Glomerular endothelial cell (primary cell): ENCODE data around the gene GRP. TPM values are rescaled to one million over a fixed set of nuclear protein-coding genes. Genes with fewer than 3 reads are reported as not detected.

Experiments used
- DNase-seq: peaks from one replicate; pipeline ENCODE4 v3.0.0-alpha.2; 2011; ENCODE audit warnings: low read depth, low spot score; ENCODE audit errors: extremely low read depth
- total RNA-seq: library from RNA; depleted of rRNA; stranded (reverse); fragments of >200 nt; gene quantifications from 2 replicates; pipeline ENCODE4 v1.2.3, GENCODE V29; 2015

Gene GRP
- total RNA-seq, 1 donor from 2014 or later, result not detected

DNA sequence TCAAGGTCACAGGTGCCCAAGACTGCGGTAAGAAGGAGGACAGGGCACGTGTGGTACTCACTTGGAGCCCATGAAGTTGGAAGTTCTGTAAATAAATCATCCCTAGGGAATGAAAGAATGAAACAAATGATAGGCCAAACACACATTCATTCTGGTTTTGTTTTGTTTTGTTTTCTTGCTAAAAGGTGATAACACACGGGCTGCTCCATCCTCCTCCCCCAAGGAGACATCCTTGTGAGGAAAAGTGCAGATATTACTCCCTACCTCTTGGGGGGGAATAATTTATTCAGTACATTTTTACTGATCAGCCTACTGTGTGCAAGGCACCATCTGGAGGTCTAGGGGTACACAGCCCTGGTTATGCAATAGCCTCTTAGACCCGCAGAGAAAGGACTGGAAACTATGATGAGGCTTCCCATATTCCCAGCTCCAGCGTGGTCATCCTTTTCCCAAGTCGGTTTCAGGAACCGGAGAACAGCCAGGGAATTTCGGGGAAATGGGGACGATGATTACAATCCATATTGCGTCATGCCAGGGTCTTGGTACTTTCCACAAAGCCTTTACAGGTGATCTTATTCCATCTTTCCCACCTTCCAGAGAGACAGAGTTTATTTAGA is 47.0 kb downstream of the GRP start:
- DNase-seq, result no peak

DNA sequence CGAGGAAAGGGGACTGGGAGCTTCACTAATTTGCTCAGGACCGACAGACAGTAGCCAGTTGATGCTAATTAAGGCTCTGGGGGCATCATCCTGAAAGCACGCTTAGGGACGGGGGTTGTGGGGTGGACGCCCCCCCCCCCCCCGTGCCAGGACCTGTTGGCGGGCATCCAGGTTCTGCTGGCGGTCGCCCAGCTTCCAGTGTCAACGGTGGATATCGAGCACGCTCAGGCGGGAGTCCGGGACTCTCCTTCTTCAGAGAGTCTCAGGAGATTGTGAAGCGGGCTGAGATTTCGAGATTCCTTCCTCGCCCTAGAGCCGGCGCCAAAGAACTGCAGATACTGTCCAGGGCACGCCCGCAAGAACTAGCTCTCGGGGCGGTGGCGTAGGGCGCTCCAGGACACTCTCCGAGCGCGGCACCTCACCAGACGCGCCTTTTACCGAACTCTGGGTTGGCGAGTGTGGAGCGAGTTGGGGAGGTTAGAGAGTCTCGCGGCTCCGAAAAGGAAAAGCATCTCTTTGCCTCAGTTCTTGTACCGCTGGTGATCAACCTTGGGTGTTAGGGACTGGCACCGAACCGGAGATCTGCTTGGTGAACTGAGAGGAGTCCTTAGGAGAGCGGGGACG is 47.7 kb downstream of the GRP start:
- no peak for DNase-seq

DNA sequence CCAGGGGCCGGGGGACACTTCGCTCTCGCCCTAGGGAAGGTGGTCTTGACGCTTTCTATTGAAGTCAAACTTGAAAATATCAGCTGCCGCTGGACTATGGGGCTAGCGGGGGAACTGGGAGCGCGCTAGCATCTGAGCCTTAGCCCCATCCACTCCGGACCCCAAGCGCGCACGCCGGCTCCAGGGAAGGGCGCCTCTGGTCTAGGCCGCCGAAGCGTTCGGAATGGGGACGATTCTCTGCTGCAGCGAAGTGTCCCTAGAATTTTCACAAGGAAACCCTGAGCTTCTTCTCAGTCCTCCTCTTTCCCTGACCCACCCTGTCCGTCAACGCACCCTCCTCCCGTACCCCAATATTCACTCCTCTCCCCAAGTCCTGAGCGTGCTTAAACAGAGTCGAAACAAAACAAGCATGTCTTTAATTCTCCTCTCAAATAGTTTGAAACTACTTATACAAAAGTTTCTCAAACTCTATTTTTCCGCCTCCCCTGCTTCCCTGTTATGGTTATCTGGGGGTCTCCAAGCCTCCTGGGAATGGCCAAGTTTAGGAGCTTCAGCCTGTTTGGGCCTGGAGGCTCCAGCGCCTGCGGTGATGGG is 48.3 kb downstream of the GRP start:
- DNase-seq, result no peak

DNA sequence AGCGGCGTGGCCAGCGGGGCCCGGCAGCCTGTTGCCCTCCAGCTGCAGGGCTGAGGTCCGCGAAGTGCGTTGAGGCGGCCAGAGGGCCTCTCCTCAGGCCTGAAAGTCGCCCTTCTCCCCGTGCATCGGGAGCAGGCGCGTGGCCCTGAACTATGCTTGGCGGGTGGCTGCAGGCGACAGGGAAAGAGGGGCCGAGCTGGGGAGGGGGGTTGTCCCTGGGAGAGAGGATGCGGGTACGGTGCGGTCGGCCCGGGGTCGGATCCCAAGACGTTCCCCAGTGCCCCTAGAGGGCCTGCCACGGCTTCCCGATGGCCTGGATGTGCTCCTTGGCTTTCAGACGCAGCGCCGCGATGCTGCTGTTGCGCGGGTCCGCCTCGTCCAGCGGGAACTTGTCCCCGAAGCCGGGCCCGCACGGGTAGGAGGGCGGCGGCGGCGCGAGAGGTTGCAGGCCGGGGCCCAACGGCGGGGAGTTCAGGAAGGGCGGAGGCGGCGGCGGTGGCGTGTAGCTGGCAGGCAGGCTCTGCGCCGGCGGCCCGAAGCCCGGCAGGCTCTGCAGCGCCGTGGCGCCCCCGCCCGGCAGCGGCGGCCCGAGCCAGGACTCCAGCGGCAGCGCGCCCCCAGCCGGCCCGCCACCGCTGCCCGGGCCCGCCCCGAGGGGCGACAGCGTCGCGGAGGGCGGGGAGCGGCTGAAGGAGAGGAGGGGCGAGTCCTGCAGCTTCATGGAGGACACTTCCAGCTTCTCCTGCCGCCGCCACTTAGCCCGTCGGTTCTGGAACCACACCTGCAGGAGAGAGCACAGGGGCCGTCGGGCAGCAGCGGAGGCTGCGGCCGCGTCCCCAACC is 49.0 kb downstream of the GRP start:
- DNase-seq, result no peak

DNA sequence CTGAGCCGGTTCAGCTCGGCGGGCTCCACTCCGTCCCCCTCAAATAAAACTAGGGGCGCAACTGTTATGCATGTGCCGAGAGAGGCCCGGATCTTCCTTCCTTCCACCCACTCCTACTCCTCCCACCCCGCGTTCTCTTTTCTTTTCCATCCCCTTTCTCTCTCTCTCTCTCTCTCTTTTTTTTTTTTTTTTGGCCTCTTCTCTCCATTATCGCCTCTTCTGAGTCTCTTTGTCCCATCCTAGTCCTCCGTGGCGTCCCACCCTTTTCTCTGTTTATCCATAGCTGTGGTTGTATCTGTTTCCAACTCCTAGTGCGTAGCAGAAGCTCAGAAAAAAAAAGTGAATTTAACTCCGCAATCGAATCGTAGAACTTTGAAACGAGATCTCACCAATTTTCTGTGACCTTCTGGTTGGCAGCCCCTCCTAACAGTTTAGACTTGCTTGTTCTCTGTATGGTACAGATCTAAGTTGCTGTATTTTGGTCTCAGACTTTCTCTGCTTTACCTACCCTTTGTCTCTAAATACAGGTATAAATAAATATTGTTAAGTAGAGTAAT is 49.7 kb downstream of the GRP start:
- DNase-seq, result no peak

DNA sequence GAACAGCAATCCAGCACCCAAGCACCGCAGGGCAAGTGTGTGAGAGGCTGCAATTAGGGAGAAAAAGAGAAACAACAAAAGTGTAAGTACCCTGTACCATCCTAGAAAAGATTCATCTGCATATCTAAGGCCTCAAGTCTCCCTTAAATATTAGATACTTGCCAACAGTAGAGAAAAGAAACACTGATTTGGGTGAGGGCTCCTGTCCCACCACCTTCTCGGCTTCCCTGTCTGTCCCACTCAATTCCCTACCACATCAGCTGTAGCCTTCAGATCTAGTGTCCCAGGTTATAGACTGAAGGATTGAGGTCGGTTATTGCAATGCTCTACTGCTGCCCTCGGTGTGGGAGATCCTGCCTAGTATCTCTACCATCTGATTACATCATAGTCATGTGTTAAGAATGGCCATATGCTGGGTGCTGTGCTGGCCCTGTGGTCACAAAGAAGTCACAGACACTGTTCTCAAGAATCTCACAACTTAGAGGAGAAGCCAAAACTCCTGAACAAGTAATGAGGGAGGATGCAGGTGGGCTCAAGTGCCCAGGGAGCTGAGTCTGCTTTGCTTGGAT is 50.8 kb downstream of the GRP start:
- DNase-seq, result no peak

DNA sequence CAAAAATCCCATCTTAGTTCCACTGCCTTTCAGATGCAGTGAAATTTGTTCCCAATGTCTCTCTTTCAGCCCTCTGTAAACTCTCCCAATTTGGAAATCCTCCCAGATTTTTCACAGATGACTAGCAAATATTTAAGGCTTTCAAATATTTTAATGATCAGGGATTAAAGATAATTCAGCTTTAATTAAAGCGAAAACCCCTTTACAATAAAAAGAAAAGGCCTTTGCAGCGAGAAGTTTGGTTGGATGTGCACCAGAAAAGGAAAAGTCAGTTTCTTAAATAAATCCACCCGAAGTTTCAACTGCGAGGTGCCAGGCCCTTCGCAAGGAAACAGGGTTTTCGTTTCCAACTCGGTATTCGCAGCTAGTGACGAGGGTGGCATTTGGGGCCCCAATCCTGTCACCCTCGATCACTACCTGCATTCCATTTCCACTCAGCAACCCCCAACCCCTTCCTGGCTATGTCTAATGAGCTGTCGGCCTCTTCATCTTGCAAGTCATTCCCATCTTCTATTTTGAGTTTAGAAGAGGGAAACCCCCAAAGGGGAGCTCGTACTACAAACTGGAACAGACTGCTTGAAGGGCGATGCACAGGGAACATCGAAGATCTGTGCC is 51.8 kb downstream of the GRP start:
- no peak for DNase-seq

DNA sequence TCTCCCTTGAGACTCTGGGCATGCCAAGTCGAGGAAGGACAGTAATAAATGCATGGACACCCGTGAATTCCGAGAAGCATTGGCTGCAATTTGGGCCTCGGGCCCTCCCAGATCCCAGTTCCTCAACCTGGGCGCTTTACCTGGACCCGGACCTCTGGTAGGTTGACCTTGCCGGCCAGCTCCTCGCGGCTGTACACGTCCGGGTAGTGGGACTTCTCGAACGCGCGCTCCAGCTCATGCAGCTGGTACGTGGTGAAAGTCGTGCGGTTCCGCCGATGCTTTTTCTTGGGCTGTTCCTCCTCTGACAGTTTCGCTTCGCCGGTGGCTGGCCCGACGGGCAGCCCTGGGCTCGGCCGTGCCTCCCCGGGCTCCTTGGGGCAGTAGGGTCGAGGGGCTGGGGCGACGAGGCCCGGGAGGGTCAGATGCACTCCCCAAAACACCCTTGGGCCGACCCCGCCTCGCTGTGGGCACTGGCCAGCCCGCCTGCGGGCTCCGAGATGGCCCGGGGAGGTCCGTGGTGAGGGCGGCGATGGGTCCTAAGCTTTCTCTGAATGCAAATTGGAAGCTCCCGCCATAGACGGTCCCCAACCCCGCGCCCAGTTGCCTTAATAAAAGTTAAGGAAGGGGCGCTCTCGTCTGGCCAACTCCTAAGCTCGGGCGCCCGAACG is 52.4 kb downstream of the GRP start:
- DNase-seq, result no peak

DNA sequence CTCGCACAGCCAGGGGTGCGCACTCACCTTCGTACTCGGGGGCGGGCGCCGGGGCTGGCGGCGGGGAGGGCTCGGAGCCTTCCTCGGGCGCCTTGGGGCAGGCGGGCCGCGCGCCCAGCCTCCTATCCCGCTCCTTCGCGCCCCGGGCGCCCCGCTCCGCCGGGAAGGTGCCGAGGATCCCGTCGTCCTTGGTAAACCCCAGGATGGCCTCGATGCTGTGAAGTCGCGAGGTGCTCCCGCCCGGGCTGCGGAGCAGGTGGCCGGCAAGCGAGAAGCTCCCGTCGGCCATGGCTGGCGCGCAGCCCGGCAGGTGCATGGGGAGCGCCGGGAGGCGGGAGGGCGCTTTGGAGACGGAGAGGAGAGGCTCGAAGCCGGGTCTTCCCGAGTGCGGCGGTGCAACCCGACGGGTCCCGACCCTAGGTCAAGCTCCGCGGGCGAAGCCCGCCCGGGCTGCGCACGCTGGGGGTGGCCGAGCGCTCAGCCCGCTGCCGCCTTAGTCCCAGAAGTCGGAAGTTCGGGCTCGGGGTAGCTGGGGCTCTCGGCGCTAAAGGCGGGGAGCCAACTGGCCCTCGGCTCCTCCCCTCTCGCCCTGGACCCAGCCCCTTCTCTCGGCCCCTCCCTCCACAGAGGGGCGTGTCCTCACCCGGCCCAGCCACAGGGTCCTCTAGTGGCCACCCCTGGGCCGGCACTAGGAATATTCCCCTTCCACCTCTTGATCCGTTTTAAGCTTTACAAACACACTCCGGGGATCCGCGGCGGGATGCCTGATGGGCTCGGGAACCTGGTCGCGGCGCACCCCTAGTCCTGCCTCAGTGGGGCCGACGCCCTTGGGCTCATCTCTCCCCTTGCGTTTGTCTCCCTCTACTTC is 53.2 kb downstream of the GRP start, which contains the start of gene RAX:
TSS of gene RAX (minus strand) at position 564 of the 868 bp plus-strand sequence. CDS start at position 316, 248 bp downstream.
- no peak for DNase-seq

DNA sequence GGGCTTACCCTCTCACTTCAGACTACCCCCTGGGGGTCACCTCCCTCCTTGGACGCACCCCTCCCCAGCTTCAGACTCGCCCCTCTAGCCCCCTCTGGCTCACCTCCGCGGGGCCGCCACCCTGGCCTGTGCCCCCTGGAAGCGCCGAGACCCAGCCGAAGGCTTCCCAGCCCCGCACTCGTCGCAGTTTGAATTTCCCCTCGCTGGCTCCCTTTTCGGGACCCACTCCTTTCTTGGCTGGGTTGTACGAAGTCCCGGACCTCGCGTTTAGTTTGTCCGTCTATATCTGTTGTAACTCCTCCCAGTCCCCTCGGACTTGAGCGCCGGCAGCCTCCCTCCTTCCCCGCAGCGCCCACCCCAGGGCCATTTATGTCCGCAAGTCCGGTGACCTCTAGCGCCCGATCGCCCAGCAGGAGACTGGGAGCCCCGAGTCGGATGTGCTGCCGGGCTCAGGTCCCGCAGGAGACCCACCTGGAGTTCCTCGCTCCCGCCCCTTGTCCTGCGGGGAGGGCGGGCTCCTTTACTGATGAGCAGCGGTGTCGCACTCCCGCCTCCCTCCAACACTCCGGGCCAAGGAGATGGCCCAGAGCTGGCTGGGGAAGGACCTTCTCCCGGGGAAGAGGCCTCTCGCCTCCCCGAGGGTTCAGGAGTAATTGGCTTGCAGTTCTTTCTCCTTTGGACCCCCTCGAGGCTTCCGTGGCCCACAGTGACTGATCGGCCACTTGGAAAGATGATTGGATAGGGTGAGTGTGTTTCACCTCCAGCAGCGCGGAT is 54.0 kb downstream of the GRP start:
- DNase-seq, result no peak

DNA sequence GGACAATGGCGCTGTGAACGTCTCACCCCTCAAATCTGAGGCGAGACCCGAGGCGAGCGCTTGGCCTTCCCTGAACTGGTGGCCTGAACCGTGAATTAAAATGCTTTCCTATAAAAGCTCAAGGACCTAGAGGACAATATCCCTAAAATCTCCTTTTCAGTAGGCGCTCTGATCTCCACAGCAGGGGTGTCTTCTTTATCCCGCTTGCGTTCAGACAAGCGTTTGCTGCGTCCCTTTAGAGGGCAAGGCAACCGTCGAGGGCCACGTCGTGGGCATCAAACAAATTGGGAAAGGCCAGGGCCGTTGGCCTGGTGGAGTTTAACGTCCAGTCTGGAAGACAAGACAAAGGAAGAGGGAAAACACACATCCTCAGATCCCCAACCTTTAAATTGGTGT is 54.6 kb downstream of the GRP start:
- DNase-seq, result no peak

DNA sequence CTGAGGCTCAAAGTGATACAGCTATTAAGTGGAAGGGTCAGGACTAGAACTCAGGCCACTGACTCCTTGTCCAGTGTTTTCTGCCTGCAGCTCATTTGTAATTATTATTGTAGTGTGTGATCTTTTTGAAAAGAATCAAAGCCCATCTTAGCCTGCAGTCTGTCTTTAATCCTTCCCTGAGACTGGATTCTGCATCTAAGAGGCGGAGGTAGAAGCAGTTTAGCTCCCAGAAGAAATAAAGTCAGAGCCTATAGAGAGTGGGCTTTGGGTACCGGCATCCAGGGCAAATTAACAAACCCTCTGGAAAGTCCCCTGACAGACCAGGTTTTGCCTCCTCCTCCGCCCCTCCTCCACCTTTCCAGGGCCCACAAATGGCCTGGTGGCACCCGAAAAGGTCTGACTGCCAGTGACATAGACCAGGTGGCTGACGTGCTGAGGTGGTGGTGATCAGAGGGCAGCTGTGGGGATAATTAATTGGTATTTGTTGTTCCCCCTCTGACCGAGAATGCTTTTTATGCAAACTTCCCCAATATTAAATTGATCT is 55.5 kb downstream of the GRP start:
- DNase-seq, result no peak

DNA sequence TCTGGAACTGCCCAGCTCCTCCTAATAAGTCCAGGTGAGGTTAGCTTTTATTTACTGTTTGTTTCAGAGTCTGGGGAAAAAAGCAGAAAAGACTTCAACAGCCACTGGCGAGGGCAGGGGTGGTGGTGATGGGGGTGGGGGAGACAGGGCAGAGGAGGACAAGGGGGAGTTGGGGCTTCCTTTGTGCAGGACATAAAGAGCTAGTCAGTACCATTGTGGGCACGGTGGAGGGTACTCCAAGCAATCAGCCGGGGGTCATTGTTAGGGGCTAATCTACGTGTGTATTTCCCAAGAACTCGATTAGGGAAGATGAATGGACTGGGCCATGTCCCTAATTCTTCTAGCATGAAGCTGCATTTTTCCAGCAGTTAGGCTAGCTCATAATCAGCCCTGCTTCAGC is 56.1 kb downstream of the GRP start:
- DNase-seq, result no peak

DNA sequence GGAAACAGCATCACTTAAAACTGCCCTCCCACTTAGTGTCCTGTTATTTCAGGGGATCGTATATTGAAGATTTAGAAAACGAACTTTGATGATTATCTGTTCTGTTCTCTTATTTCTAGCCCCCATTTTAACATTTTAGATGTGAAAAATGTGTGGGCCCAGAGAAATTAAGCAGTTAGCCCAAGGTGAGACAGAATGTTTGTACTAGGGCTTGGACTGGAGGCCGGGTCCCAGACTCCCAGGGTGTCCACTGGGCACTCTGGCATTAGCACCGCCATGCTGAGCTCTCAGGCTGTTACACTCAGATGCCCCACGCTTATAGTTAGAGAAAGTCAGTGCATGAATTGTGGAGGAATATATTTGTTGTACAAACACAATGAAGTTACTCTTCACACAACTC is 58.8 kb downstream of the GRP start:
- DNase-seq, result no peak

DNA sequence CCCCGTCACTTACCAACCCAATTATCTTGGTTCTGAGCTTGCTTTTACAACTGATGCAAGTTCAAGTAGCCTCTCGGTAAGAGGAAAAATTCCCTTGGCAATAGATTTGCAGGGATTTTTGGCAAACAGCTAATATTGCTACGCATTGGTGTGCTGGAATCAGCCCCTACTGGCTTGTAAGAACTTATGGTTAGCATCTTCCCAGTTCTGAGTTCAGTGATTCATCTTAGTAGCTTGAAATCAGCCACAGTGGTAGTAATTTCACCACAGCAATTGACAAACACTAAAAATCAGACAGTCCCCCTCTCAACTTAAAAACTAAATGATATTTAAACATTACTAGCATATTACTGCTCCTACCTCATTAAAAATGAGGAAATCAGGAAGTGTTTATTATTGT is 59.2 kb downstream of the GRP start:
- no peak for DNase-seq

DNA sequence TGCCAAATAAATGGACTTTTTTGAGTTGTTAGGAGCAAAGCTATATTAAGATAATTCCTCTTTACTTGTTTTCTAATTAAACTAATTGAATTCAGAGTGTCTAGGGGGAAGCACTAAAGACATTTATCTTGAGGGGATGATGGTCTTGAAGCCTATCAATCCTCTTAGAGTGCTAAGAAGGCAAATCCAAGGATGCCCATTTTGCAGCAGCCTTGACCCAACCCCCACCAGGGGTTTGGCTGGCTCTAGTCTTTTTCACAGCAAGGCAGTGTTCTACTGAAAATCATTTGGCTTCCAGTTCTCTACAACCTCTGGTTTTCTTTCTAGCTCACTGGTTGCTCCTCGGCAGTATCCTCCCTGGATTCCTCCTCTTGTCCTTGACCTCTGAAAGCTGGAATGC is 59.8 kb downstream of the GRP start:
- no peak for DNase-seq
